K562 (cell line): ENCODE data around the gene ERP27. TPM values are rescaled to one million over a fixed set of nuclear protein-coding genes. Genes with fewer than 3 reads are reported as not detected.

Experiments used
- ARID1B ChIP-seq: fragments of 450-650 bp; IDR thresholded peaks from 2 replicates; pipeline ENCODE4 v1.6.1; 2016; ENCODE audit warnings: antibody characterized with exemption, mild to moderate bottlenecking, inconsistent platforms
- BRCA1 ChIP-seq, 2 experiments: fragments of 450-650 bp in 1 of 2; sonication (generic) in 1 of 2; formaldehyde crosslinking in 1 of 2; IDR thresholded peaks; 2 replicates each; pipeline versions ENCODE4 v1.5.0 to v1.6.1; 2017 to 2020; ENCODE audit warnings: mild to moderate bottlenecking in 1 of 2, missing genetic modification reagents in 1 of 2
- CBX8 ChIP-seq: fragments of 200-600 bp; sonication (generic); IDR thresholded peaks from 2 replicates; pipeline ENCODE4 v1.6.1; 2012; ENCODE audit warnings: borderline replicate concordance, mixed run types, low read depth, mild to moderate bottlenecking, moderate library complexity, mixed read lengths, low read length, control low read depth, inconsistent platforms; ENCODE audit not compliant: poor library complexity, severe bottlenecking; ENCODE audit errors: extremely low read depth
- L3MBTL2 ChIP-seq: fragments of 450-650 bp; IDR thresholded peaks from 2 replicates; pipeline ENCODE4 v1.6.1; 2016; ENCODE audit warnings: mild to moderate bottlenecking, moderate library complexity
- PCBP1 ChIP-seq: fragments of 200-400 bp; formaldehyde crosslinking; IDR thresholded peaks from 2 replicates; pipeline ENCODE4 v1.6.1; 2018; ENCODE audit warnings: mild to moderate bottlenecking, low read depth, low read length; ENCODE audit not compliant: poor library complexity, severe bottlenecking
- POLR2AphosphoS5 ChIP-seq: IDR thresholded peaks from 2 replicates; pipeline ENCODE4 v1.6.1; 2011; ENCODE audit warnings: mild to moderate bottlenecking, low read depth, low read length, moderate library complexity; ENCODE audit not compliant: control insufficient read depth, insufficient read depth
- USF1 ChIP-seq: sonication (generic); formaldehyde crosslinking; IDR thresholded peaks from 2 replicates; pipeline ENCODE4 v1.9.0; 2022; ENCODE audit warnings: mild to moderate bottlenecking, missing genetic modification reagents
- ZBTB26 ChIP-seq: fragments of 450-650 bp; formaldehyde crosslinking; IDR thresholded peaks from 2 replicates; pipeline ENCODE4 v1.4.0; 2022; ENCODE audit warnings: missing genetic modification characterization
- ZHX1 ChIP-seq: fragments of 150-350 bp; conservative IDR thresholded peaks from 2 replicates; pipeline ENCODE4 v1.6.1; 2014; ENCODE audit warnings: low read length
- ZNF436 ChIP-seq: fragments of 250-450, 450-650 bp; sonication (Bioruptor Pico); formaldehyde crosslinking; IDR thresholded peaks from 2 replicates; pipeline ENCODE4 v1.7.0; 2020; ENCODE audit warnings: mild to moderate bottlenecking
- polyA plus RNA-seq, 8 experiments: library from polyadenylated mRNA; depleted of rRNA in 4 of 8; stranded (reverse) in 5 of 8; unstranded in 3 of 8; fragments of >200 nt; fragmentation: Nextera tagmentation in 2 of 8; fragmentation: Illumina TruSeq in 1 of 8; extraction: Ambion mirVana in 2 of 8; extraction: Trizol in 1 of 8; gene quantifications; 2 replicates each; pipeline versions ENCODE4 v1.2.1 to v1.2.3, GENCODE V29; 2011 to 2014; ENCODE audit warnings: inconsistent platforms in 1 of 8, missing spikeins in 1 of 8
- total RNA-seq, 7 experiments: library from RNA; depleted of rRNA in 6 of 7; stranded (reverse); fragments of >200 nt in 6 of 7; fragmentation: Illumina TruSeq in 2 of 7; extraction: Trizol in 2 of 7; gene quantifications; 2 replicates each; pipeline versions ENCODE4 v1.2.1 to v1.2.3, GENCODE V29; 2011 to 2021; ENCODE audit warnings: low replicate concordance in 1 of 7
- TF ChIP-seq, protein P1 (sequence below): sonication (generic); formaldehyde crosslinking; IDR thresholded peaks from 2 replicates; pipeline ENCODE4 v1.8.0; 2022; ENCODE audit warnings: mild to moderate bottlenecking, missing genetic modification reagents

The ERP27 gene
- total and polyA plus RNA-seq, 9 of the 15 experiments (the other 6 are each of a cell fraction or from before 2014, with no cell fraction given), result 0.07 to 0.27 (median 0.11) TPM; not detected in 6

DNA sequence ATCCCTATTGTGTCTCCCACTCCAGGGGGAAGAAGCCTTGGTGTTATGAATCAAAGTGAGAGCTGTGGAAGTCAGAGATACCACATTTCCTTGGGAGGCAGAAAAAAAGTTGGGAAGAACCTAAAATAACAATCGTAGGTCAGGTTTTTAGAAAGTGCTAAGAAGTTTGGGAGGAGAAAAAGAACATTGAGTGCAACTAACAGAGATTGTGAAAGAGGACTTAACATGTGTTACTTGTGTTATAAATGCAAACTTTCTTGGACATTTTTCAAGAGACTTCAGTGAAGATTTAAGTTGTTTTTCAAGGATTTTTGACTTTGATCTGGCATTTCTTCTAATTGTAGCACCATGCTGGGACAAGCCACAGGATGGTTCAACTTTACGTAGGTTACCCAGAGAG lies 7.8 kb upstream of the ERP27 start (continued):
- no peak for TF ChIP-seq CBX8
- no peak for TF ChIP-seq ZNF436 (CRISPR knock-in tag)
- TF ChIP-seq, protein P1, sequence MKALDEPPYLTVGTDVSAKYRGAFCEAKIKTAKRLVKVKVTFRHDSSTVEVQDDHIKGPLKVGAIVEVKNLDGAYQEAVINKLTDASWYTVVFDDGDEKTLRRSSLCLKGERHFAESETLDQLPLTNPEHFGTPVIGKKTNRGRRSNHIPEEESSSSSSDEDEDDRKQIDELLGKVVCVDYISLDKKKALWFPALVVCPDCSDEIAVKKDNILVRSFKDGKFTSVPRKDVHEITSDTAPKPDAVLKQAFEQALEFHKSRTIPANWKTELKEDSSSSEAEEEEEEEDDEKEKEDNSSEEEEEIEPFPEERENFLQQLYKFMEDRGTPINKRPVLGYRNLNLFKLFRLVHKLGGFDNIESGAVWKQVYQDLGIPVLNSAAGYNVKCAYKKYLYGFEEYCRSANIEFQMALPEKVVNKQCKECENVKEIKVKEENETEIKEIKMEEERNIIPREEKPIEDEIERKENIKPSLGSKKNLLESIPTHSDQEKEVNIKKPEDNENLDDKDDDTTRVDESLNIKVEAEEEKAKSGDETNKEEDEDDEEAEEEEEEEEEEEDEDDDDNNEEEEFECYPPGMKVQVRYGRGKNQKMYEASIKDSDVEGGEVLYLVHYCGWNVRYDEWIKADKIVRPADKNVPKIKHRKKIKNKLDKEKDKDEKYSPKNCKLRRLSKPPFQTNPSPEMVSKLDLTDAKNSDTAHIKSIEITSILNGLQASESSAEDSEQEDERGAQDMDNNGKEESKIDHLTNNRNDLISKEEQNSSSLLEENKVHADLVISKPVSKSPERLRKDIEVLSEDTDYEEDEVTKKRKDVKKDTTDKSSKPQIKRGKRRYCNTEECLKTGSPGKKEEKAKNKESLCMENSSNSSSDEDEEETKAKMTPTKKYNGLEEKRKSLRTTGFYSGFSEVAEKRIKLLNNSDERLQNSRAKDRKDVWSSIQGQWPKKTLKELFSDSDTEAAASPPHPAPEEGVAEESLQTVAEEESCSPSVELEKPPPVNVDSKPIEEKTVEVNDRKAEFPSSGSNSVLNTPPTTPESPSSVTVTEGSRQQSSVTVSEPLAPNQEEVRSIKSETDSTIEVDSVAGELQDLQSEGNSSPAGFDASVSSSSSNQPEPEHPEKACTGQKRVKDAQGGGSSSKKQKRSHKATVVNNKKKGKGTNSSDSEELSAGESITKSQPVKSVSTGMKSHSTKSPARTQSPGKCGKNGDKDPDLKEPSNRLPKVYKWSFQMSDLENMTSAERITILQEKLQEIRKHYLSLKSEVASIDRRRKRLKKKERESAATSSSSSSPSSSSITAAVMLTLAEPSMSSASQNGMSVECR (CRISPR knock-in tag), result no peak
- no peak for TF ChIP-seq ZHX1
- TF ChIP-seq ZBTB26 (CRISPR knock-in tag), result no peak
- TF ChIP-seq BRCA1 (IDR thresholded peaks at IDR 0.05), result no peak
- no peak for TF ChIP-seq BRCA1 (CRISPR knock-in tag; IDR thresholded peaks at IDR 0.05)
- no peak for TF ChIP-seq POLR2AphosphoS5
- no peak for TF ChIP-seq USF1 (CRISPR knock-in tag)
- TF ChIP-seq PCBP1, result no peak
- TF ChIP-seq ARID1B, result no peak
- TF ChIP-seq L3MBTL2, result no peak
